ENCODE data around the gene SUGP1. TPM values are rescaled to one million over a fixed set of nuclear protein-coding genes. Genes with fewer than 3 reads are reported as not detected.

SUGP1 gene
- total RNA-seq, 1 experiment from 2014 or later = 81.3 TPM

DNA sequence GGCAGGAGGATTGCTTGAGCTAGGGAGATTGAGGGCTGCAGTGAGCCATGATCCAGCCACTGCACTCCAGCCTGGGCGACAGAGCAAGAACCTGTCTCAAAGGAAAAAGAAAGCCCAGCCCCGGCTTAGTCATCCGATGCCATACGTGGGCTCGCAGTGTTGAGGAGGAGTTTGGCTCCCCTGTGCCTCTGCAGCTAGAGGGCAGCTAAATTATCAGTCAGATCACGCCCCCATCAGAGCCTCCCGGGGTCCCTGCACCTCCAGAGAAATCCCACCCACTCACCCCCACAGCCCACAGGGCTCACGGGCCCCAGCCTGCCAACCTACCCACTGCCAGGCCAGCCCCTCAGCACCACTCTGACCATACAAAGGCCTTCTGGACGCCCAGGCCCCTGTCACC lies 28.0 kb upstream of the SUGP1 start:
- H3K36me3 Mint-ChIP-seq = peaks cover 52% of the 10 kb centered on the region
- no peaks in the 10 kb centered on the region for H3K27me3 Mint-ChIP-seq (ENCODE audit: low read depth)
- no peak for ATAC-seq
- TF ChIP-seq ZNF416 (CRISPR knock-in tag; IDR thresholded peaks at IDR 0.05) (no peak), ELF4 (CRISPR knock-in tag; IDR thresholded peaks at IDR 0.05; ENCODE audit: low read depth) (no peak), TP53 (CRISPR knock-in tag; IDR thresholded peaks at IDR 0.05) (no peak), ETV6 (CRISPR knock-in tag; IDR thresholded peaks at IDR 0.05) (no peak), TCF7 (CRISPR knock-in tag; IDR thresholded peaks at IDR 0.05; ENCODE audit: low read depth) (no peak)
- TF ChIP-seq, protein P1, sequence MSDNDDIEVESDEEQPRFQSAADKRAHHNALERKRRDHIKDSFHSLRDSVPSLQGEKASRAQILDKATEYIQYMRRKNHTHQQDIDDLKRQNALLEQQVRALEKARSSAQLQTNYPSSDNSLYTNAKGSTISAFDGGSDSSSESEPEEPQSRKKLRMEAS (CRISPR knock-in tag; IDR thresholded peaks at IDR 0.05) = no peak
- no peaks in the 10 kb centered on the region for H3K4me1 Mint-ChIP-seq
- H3K27ac Mint-ChIP-seq = no peak overlapping the region
- H3K4me3 Mint-ChIP-seq = no peak overlapping the region
- POLR2A ChIA-PET = no interaction called here
- no peak for DNase-seq (ENCODE audit: low spot score)
- H3K9me3 Mint-ChIP-seq = no peaks in the 10 kb centered on the region
- CTCF ChIA-PET = no interaction called here

DNA sequence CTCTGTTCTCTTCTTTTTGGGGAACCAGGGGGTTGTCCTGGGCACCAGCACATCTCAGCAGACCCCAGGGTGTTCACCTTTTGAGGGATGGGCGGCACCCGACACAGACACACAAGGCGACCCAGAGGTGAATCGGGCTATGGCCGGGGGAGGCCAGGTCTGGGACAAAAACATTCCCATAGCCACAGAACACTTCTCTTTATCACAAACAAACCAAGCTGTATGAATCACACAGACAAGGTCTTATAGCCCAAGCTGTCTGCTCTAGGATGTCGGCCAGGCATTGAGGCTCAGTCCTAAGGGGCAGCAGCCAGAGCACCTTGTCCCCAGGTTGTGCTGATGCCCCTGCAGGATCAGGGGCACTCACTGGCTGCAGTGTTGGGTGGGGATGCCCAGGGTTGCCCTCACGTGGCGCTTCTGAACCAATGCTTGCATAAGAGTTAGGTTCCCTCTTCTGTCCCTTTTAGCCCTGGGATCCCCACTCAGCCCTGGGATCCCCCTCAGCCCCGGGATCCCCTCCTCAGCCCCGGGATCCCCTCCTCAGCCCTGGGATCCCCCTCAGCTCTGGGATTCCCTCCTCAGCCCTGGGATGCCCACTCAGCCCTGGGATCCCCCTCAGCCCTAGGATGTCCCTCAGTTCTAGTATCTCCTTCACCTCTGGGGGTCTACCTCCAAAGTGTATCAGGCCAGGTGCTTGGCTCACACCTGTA lies 27.2 kb upstream of the SUGP1 start:
- ATAC-seq = no peak
- Mint-ChIP-seq H3K27ac (no peak overlapping the region), H3K4me3 (no peak overlapping the region), H3K9me3 (no peaks in the 10 kb centered on the region), H3K27me3 (ENCODE audit: low read depth) (no peaks in the 10 kb centered on the region), H3K4me1 (no peaks in the 10 kb centered on the region), H3K36me3 (peaks cover 56% of the 10 kb centered on the region)
- no peak for DNase-seq (ENCODE audit: low spot score)
- TF ChIP-seq, protein P2, sequence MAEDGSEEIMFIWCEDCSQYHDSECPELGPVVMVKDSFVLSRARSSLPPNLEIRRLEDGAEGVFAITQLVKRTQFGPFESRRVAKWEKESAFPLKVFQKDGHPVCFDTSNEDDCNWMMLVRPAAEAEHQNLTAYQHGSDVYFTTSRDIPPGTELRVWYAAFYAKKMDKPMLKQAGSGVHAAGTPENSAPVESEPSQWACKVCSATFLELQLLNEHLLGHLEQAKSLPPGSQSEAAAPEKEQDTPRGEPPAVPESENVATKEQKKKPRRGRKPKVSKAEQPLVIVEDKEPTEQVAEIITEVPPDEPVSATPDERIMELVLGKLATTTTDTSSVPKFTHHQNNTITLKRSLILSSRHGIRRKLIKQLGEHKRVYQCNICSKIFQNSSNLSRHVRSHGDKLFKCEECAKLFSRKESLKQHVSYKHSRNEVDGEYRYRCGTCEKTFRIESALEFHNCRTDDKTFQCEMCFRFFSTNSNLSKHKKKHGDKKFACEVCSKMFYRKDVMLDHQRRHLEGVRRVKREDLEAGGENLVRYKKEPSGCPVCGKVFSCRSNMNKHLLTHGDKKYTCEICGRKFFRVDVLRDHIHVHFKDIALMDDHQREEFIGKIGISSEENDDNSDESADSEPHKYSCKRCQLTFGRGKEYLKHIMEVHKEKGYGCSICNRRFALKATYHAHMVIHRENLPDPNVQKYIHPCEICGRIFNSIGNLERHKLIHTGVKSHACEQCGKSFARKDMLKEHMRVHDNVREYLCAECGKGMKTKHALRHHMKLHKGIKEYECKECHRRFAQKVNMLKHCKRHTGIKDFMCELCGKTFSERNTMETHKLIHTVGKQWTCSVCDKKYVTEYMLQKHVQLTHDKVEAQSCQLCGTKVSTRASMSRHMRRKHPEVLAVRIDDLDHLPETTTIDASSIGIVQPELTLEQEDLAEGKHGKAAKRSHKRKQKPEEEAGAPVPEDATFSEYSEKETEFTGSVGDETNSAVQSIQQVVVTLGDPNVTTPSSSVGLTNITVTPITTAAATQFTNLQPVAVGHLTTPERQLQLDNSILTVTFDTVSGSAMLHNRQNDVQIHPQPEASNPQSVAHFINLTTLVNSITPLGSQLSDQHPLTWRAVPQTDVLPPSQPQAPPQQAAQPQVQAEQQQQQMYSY (CRISPR knock-in tag; IDR thresholded peaks at IDR 0.05) = no peak
- TF ChIP-seq TEAD1 (CRISPR knock-in tag; IDR thresholded peaks at IDR 0.05) (no peak), RELA (CRISPR knock-in tag; IDR thresholded peaks at IDR 0.05; ENCODE audit: borderline replicate concordance) (no peak), JUN (CRISPR knock-in tag; IDR thresholded peaks at IDR 0.05) (no peak)
- POLR2A ChIA-PET = no interaction called here
- CTCF ChIA-PET = no interaction called here

DNA sequence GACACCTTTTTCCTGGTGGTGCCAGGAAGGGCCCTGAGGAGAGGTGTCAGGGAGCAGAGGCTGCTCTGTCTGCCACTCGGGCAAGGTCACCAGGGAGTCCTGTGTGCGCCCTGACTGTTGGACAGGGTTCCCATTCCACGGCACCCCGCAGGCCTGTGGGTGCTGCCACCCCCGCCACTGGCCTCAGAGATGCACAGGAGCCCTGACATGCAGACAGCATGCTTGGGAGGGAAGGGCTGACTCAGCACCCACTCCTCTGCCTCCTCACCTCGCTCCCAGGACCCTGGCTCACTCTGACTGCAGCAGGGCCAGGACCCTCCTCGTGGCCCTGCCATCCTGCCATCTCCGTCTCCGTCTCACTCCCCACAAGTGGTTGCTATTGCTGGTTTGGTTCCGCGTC lies 25.7 kb upstream of the SUGP1 start:
- H3K27me3 Mint-ChIP-seq (ENCODE audit: low read depth) = no peaks in the 10 kb centered on the region
- H3K36me3 Mint-ChIP-seq = peaks cover 50% of the 10 kb centered on the region
- H3K27ac Mint-ChIP-seq = no peak overlapping the region
- no peaks in the 10 kb centered on the region for H3K4me1 Mint-ChIP-seq
- H3K4me3 Mint-ChIP-seq = no peak overlapping the region
- ATAC-seq = no peak
- CTCF ChIA-PET = no interaction called here
- H3K9me3 Mint-ChIP-seq = no peaks in the 10 kb centered on the region
- TF ChIP-seq TEAD1 (CRISPR knock-in tag; IDR thresholded peaks at IDR 0.05) (no peak), FOXK1 (CRISPR knock-in tag; IDR thresholded peaks at IDR 0.05) (no peak), TEAD4 (CRISPR knock-in tag; IDR thresholded peaks at IDR 0.05) (no peak), IRF2 (CRISPR knock-in tag; IDR thresholded peaks at IDR 0.05; ENCODE audit: borderline replicate concordance, low read depth) (no peak), NFATC4 (CRISPR knock-in tag; IDR thresholded peaks at IDR 0.05) (no peak), HMGA2 (CRISPR knock-in tag; IDR thresholded peaks at IDR 0.05) (no peak), CREM (CRISPR knock-in tag; IDR thresholded peaks at IDR 0.05) (no peak)
- TF ChIP-seq, protein P3, sequence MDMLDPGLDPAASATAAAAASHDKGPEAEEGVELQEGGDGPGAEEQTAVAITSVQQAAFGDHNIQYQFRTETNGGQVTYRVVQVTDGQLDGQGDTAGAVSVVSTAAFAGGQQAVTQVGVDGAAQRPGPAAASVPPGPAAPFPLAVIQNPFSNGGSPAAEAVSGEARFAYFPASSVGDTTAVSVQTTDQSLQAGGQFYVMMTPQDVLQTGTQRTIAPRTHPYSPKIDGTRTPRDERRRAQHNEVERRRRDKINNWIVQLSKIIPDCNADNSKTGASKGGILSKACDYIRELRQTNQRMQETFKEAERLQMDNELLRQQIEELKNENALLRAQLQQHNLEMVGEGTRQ (CRISPR knock-in tag; IDR thresholded peaks at IDR 0.05) = no peak
- TF ChIP-seq, protein P4, sequence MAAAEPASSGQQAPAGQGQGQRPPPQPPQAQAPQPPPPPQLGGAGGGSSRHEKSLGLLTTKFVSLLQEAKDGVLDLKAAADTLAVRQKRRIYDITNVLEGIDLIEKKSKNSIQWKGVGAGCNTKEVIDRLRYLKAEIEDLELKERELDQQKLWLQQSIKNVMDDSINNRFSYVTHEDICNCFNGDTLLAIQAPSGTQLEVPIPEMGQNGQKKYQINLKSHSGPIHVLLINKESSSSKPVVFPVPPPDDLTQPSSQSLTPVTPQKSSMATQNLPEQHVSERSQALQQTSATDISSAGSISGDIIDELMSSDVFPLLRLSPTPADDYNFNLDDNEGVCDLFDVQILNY (CRISPR knock-in tag; IDR thresholded peaks at IDR 0.05) = no peak
- TF ChIP-seq, protein P5, sequence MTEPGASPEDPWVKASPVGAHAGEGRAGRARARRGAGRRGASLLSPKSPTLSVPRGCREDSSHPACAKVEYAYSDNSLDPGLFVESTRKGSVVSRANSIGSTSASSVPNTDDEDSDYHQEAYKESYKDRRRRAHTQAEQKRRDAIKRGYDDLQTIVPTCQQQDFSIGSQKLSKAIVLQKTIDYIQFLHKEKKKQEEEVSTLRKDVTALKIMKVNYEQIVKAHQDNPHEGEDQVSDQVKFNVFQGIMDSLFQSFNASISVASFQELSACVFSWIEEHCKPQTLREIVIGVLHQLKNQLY (CRISPR knock-in tag; IDR thresholded peaks at IDR 0.05) = no peak
- TF ChIP-seq, protein P6, sequence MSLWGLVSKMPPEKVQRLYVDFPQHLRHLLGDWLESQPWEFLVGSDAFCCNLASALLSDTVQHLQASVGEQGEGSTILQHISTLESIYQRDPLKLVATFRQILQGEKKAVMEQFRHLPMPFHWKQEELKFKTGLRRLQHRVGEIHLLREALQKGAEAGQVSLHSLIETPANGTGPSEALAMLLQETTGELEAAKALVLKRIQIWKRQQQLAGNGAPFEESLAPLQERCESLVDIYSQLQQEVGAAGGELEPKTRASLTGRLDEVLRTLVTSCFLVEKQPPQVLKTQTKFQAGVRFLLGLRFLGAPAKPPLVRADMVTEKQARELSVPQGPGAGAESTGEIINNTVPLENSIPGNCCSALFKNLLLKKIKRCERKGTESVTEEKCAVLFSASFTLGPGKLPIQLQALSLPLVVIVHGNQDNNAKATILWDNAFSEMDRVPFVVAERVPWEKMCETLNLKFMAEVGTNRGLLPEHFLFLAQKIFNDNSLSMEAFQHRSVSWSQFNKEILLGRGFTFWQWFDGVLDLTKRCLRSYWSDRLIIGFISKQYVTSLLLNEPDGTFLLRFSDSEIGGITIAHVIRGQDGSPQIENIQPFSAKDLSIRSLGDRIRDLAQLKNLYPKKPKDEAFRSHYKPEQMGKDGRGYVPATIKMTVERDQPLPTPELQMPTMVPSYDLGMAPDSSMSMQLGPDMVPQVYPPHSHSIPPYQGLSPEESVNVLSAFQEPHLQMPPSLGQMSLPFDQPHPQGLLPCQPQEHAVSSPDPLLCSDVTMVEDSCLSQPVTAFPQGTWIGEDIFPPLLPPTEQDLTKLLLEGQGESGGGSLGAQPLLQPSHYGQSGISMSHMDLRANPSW (CRISPR knock-in tag; conservative IDR thresholded peaks at IDR 0.05; ENCODE audit: low read depth) = no peak
- TF ChIP-seq, protein P7, sequence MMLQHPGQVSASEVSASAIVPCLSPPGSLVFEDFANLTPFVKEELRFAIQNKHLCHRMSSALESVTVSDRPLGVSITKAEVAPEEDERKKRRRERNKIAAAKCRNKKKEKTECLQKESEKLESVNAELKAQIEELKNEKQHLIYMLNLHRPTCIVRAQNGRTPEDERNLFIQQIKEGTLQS (CRISPR knock-in tag; conservative IDR thresholded peaks at IDR 0.05) = no peak
- POLR2A ChIA-PET = no interaction called here
- no peak for DNase-seq (ENCODE audit: low spot score)
